Measurements from ENCODE around the gene SPG7.

Gene SPG7

GRCh38 chr16:89572485-89573205 lies 64.4 kb downstream of the SPG7 start:
- peak overlapping the region; percentile 16 for H2BK12ac ChIP-seq (ENCODE audit: low read length)
- H3K9ac ChIP-seq (ENCODE audit: low read length) = no peak overlapping the region
- no peak overlapping the region for H2BK120ac ChIP-seq (ENCODE audit: insufficient read depth, low read length, poor library complexity)
- H3K27ac ChIP-seq (ENCODE audit: low read depth, low read length) = no peak overlapping the region
- no peak overlapping the region for H3K4ac ChIP-seq (ENCODE audit: low read depth, low read length)
- no peak overlapping the region for H3K23ac ChIP-seq (ENCODE audit: low read length)
- H3K14ac ChIP-seq (ENCODE audit: low read length) = no peak overlapping the region
- H3K79me1 ChIP-seq (ENCODE audit: low read length) = peaks cover 2% of the 10 kb centered on the region
- no peak overlapping the region for H4K8ac ChIP-seq (ENCODE audit: low read depth, low read length)
- H4K91ac ChIP-seq (ENCODE audit: low read depth, low read length) = peak overlapping the region; percentile 65
- H3K27me3 ChIP-seq (ENCODE audit: insufficient read depth, low read length) = peaks cover 29% of the 10 kb centered on the region
- H3K9me3 ChIP-seq (ENCODE audit: insufficient read depth, low read depth, low read length) = peaks cover 14% of the 10 kb centered on the region
- H2BK5ac ChIP-seq (ENCODE audit: low read depth, low read length, poor library complexity) = no peak overlapping the region
- no peak overlapping the region for H3K4me2 ChIP-seq (ENCODE audit: low read length)
- no peak overlapping the region for H4K12ac ChIP-seq (ENCODE audit: low read depth, low read length)
- no peak for DNase-seq
- H3K79me2 ChIP-seq (ENCODE audit: control insufficient read depth, insufficient read depth, low read length, poor library complexity) = no peaks in the 10 kb centered on the region
- no peak overlapping the region for H2AFZ ChIP-seq (ENCODE audit: insufficient read depth, low read length, poor library complexity)
- H3K18ac ChIP-seq (ENCODE audit: low read length) = no peak overlapping the region
- H3K4me3 ChIP-seq (ENCODE audit: low read depth, low read length) = no peak overlapping the region
- no CpG with 5 or more reads among the region's 19 CpGs for WGBS (ENCODE audit: extremely low coverage, insufficient coverage, insufficient read length)
- H3K36me3 ChIP-seq (ENCODE audit: control insufficient read depth in 1 of 2, insufficient read depth in 2 of 2, low read length in 2 of 2) = no peaks in the 10 kb centered on the region
- H3K4me1 ChIP-seq (ENCODE audit: control insufficient read depth in 1 of 2, insufficient read depth in 2 of 2, low read length in 2 of 2) = peaks cover 14 to 19% of the 10 kb centered on the region in 2 experiments
- H2AK5ac ChIP-seq (ENCODE audit: low read length) = peak overlapping the region; percentile 20

- Histone ChIP-seq H2BK12ac (ENCODE audit: low read length) (peak overlapping the region; percentile 51), H2AK5ac (ENCODE audit: low read length) (no peak overlapping the region), H3K4ac (ENCODE audit: low read depth, low read length) (no peak overlapping the region), H3K9me3 (ENCODE audit: insufficient read depth, low read depth, low read length) (peaks cover 14% of the 10 kb centered on the region), H3K27me3 (ENCODE audit: insufficient read depth, low read length) (peaks cover 29% of the 10 kb centered on the region), H3K4me2 (ENCODE audit: low read length) (peak overlapping the region; percentile 42), H3K79me2 (ENCODE audit: control insufficient read depth, insufficient read depth, low read length, poor library complexity) (no peaks in the 10 kb centered on the region), H2BK5ac (ENCODE audit: low read depth, low read length, poor library complexity) (peak overlapping the region; percentile 16), H2AFZ (ENCODE audit: insufficient read depth, low read length, poor library complexity) (peak overlapping the region; percentile 1), H3K14ac (ENCODE audit: low read length) (peak overlapping the region; percentile 41), H4K12ac (ENCODE audit: low read depth, low read length) (peak overlapping the region; percentile 13), H3K18ac (ENCODE audit: low read length) (peak overlapping the region; percentile 28), H3K4me1 (ENCODE audit: control insufficient read depth in 1 of 2, insufficient read depth in 2 of 2, low read length in 2 of 2) (peaks cover 14 to 19% of the 10 kb centered on the region in 2 experiments), H3K27ac (ENCODE audit: low read depth, low read length) (peak overlapping the region; percentile 58), H3K4me3 (ENCODE audit: low read depth, low read length) (no peak overlapping the region), H4K91ac (ENCODE audit: low read depth, low read length) (peak overlapping the region; percentile 13), H3K9ac (ENCODE audit: low read length) (no peak overlapping the region), H3K36me3 (ENCODE audit: control insufficient read depth in 1 of 2, insufficient read depth in 2 of 2, low read length in 2 of 2) (no peaks in the 10 kb centered on the region), H3K79me1 (ENCODE audit: low read length) (peaks cover 2% of the 10 kb centered on the region), H3K23ac (ENCODE audit: low read length) (no peak overlapping the region), H2BK120ac (ENCODE audit: insufficient read depth, low read length, poor library complexity) (peak overlapping the region; percentile 23), H4K8ac (ENCODE audit: low read depth, low read length) (peak overlapping the region; percentile 44)
- no peak for DNase-seq
- WGBS (ENCODE audit: extremely low coverage, insufficient coverage, insufficient read length) = no CpG with 5 or more reads among the region's 31 CpGs
Observed at GRCh38 chr16:89573826-89574680, 65.8 kb downstream of the SPG7 start.

GRCh38 chr16:89574681-89575246 lies 66.6 kb downstream of the SPG7 start:
- peaks cover 2% of the 10 kb centered on the region for H3K79me1 ChIP-seq (ENCODE audit: low read length)
- no peak overlapping the region for H3K9ac ChIP-seq (ENCODE audit: low read length)
- WGBS (ENCODE audit: extremely low coverage, insufficient coverage, insufficient read length) = no CpG with 5 or more reads among the region's 55 CpGs
- H3K79me2 ChIP-seq (ENCODE audit: control insufficient read depth, insufficient read depth, low read length, poor library complexity) = no peaks in the 10 kb centered on the region
- peak overlapping the region; percentile 12 for H2AFZ ChIP-seq (ENCODE audit: insufficient read depth, low read length, poor library complexity)
- H2AK5ac ChIP-seq (ENCODE audit: low read length) = no peak overlapping the region
- no peak overlapping the region for H3K23ac ChIP-seq (ENCODE audit: low read length)
- peak overlapping the region; percentile 58 for H3K27ac ChIP-seq (ENCODE audit: low read depth, low read length)
- H3K9me3 ChIP-seq (ENCODE audit: insufficient read depth, low read depth, low read length) = peaks cover 17% of the 10 kb centered on the region
- peak overlapping the region; percentile 16 for H2BK5ac ChIP-seq (ENCODE audit: low read depth, low read length, poor library complexity)
- H4K91ac ChIP-seq (ENCODE audit: low read depth, low read length) = peak overlapping the region; percentile 13
- H2BK120ac ChIP-seq (ENCODE audit: insufficient read depth, low read length, poor library complexity) = peak overlapping the region; percentile 1
- no peak overlapping the region for H4K12ac ChIP-seq (ENCODE audit: low read depth, low read length)
- no peak overlapping the region for H3K14ac ChIP-seq (ENCODE audit: low read length)
- peak overlapping the region; percentile 42 for H3K4me2 ChIP-seq (ENCODE audit: low read length)
- no peak overlapping the region for H3K18ac ChIP-seq (ENCODE audit: low read length)
- peaks cover 14 to 19% of the 10 kb centered on the region in 2 experiments for H3K4me1 ChIP-seq (ENCODE audit: control insufficient read depth in 1 of 2, insufficient read depth in 2 of 2, low read length in 2 of 2)
- no peak overlapping the region for H2BK12ac ChIP-seq (ENCODE audit: low read length)
- H4K8ac ChIP-seq (ENCODE audit: low read depth, low read length) = peak overlapping the region; percentile 44
- H3K27me3 ChIP-seq (ENCODE audit: insufficient read depth, low read length) = peaks cover 29% of the 10 kb centered on the region
- no peaks in the 10 kb centered on the region for H3K36me3 ChIP-seq (ENCODE audit: control insufficient read depth in 1 of 2, insufficient read depth in 2 of 2, low read length in 2 of 2)
- DNase-seq = peak; percentile 19 to 62
- H3K4ac ChIP-seq (ENCODE audit: low read depth, low read length) = no peak overlapping the region
- H3K4me3 ChIP-seq (ENCODE audit: low read depth, low read length) = no peak overlapping the region

Data from trophoblast cell (in vitro differentiated cells and primary cell).